ENCODE results near the gene MIA3.
"Not testable (repeated sequence)": the region's sequence is repeated elsewhere in the genome, so short reads cannot be mapped to it uniquely, and the experiment has no call there.

Gene MIA3, protein sequence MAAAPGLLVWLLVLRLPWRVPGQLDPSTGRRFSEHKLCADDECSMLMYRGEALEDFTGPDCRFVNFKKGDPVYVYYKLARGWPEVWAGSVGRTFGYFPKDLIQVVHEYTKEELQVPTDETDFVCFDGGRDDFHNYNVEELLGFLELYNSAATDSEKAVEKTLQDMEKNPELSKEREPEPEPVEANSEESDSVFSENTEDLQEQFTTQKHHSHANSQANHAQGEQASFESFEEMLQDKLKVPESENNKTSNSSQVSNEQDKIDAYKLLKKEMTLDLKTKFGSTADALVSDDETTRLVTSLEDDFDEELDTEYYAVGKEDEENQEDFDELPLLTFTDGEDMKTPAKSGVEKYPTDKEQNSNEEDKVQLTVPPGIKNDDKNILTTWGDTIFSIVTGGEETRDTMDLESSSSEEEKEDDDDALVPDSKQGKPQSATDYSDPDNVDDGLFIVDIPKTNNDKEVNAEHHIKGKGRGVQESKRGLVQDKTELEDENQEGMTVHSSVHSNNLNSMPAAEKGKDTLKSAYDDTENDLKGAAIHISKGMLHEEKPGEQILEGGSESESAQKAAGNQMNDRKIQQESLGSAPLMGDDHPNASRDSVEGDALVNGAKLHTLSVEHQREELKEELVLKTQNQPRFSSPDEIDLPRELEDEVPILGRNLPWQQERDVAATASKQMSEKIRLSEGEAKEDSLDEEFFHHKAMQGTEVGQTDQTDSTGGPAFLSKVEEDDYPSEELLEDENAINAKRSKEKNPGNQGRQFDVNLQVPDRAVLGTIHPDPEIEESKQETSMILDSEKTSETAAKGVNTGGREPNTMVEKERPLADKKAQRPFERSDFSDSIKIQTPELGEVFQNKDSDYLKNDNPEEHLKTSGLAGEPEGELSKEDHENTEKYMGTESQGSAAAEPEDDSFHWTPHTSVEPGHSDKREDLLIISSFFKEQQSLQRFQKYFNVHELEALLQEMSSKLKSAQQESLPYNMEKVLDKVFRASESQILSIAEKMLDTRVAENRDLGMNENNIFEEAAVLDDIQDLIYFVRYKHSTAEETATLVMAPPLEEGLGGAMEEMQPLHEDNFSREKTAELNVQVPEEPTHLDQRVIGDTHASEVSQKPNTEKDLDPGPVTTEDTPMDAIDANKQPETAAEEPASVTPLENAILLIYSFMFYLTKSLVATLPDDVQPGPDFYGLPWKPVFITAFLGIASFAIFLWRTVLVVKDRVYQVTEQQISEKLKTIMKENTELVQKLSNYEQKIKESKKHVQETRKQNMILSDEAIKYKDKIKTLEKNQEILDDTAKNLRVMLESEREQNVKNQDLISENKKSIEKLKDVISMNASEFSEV (N-terminal part only)

DNA sequence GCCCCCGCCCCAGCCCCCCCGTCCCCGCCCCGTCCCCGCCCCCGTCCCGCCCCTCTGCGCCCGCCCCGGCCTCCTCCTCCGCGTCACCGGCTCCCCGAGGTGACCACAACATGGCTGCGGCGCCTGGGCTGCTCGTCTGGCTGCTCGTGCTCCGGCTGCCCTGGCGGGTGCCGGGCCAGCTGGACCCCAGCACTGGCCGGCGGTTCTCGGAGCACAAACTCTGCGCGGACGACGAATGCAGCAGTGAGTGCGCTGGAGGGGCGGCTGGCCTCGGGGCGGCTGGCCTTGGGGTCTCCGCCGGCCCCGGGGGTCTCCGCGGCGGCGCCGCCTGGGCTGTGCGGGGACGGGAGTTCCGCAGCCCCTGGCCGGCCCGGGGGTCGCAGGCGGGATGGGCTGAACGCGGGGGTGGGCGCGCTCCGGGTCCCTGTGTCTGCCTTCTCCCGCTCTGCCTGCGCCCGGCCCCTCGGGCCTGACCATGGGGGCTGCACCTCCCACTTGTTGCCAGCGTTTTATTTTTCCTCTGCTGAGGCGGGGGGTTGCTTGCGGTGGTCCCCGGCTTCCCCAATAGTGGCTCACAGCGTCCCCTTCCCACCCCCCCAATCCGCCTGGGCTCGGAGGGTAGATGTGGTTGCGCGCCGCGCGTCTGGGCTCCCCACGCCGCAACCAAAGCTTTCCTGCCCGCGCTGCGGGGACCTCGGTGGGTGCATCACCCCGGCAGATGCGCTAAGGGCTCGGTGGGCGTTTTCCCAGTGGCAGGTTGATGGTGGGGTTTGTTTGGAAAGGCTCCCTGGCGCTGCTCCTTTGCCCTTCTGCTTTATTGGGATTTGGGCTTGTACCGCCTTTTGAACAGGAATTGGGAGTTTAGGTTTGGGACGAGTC lies at the start of gene MIA3:
Gene MIA3 (plus strand): TSS at position 97 of the 879 bp plus-strand sequence. CDS start 14 bp downstream, at position 111.
- DNase-seq: no peak

DNA sequence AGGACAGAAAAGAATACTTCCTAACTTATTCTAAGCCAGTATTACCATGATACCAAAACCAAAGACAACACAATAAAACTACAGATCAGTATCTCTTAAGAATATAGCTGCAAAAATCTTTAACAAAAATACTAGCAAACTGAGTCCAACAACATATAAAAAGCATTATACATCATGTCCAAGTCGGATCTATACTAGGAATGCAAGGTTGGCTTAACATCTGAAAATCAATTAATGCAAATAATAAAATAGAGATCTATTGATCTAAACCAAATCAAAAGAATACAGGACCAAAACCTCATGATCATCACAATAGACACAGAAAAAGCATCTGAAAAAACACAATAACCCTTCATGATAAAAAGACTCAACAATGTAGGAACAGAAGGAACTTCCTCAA lies 47.1 kb upstream of the MIA3 start:
- no peak for DNase-seq

DNA sequence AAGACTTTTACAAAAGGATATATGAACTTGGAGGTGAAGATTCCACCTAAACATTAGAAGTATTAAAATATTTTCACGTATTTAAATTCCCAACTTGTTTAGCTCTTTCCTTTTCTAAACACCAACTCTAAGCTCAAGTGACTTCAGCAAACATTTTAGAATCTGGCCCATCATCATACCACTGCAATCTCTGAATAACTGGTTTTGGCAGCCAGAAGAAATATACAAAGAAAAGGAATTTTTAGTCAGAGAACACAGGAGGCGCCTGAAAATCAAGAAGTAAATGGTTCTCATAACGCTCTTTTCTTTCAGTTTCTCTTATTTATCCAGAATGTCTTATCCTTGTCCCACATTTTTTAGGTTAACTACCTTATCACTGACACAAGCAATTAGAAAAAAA lies 38.6 kb upstream of the MIA3 start:
- DNase-seq: no peak

DNA sequence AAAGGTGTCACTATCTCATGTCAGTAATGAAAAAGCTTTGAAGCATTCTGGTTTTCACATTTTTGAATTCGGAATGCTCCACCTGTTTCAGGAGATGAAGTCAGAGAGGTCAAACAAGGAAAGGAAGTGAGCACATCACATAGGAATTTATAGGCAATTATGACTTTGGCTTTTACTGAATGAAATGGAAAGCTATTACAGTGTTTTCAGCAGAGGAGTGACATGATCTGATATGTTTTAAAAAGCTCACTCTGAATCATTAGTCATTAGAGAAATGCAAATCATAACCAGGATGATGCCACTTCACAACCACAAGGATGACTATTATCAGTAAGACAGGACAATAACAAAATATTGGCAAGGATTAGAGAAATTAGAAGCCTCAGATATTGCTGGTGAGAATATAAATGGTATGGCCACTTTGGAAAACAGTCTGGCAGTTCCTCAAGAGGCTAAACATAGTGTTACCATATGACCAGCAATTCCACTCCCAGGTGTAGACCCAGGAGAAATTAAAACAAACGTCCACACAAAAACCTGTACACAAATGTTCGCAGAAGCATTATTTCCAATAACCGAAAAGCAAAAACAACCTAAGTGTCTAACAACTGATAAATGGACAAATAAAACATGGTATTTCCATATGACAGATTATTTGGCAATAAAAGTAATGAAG lies 35.7 kb upstream of the MIA3 start:
- DNase-seq: no peak

DNA sequence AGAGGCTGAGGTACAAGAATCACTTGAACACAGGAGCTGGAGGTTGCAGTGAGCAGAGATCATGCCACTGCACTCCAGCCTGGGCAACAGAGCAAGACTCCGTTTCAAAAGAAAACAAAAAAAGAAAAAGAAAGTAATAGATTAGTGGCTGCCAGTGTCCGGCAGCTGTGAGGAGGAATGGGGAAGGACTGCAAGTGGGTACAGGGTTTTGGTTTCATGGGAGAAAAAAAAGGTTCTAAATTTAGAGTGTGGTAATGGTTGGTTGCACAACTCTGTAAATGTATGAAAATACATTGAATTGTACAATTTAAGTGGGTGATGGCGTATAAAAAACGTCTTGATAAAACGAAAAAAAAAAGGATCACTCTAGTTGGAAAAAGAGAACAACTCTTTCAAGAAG lies 34.8 kb upstream of the MIA3 start:
- no peak for DNase-seq

DNA sequence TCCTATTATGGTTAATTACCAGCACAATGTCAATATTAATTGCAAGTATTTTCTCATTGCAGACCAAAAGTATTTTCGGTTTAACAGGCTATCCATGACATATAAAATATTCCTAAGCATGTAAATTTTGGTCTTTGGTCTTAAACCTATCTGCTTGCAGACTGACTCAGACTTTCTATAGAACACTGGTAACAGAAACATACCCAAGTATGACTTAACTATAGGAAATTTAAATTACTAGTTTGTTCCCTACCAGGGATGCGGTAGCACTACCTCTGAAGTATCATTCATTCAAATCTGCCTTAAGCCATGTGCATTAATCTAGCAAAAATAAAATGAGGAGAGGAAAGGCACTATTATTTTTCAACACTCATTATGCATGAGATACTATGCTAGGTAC lies 31.1 kb upstream of the MIA3 start:
- no peak for DNase-seq

DNA sequence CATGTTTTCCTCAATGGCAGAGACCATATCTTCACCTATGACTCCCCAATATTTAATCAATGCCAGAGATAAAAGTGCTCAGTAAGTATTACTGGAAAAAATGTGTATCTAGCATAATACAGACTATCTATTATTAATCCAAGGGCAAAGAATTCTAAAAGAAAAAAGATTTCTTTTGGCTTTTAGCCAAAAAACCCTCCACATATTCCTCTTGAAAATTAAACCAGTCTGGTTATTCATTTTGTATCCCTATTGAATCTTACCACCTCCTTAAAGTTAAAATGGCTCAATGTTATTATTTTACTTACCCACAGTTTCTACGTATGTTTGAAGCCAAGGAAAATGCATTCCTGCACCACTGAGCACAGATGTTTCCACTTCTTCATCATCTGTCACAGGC lies 29.8 kb upstream of the MIA3 start:
- DNase-seq: no peak

DNA sequence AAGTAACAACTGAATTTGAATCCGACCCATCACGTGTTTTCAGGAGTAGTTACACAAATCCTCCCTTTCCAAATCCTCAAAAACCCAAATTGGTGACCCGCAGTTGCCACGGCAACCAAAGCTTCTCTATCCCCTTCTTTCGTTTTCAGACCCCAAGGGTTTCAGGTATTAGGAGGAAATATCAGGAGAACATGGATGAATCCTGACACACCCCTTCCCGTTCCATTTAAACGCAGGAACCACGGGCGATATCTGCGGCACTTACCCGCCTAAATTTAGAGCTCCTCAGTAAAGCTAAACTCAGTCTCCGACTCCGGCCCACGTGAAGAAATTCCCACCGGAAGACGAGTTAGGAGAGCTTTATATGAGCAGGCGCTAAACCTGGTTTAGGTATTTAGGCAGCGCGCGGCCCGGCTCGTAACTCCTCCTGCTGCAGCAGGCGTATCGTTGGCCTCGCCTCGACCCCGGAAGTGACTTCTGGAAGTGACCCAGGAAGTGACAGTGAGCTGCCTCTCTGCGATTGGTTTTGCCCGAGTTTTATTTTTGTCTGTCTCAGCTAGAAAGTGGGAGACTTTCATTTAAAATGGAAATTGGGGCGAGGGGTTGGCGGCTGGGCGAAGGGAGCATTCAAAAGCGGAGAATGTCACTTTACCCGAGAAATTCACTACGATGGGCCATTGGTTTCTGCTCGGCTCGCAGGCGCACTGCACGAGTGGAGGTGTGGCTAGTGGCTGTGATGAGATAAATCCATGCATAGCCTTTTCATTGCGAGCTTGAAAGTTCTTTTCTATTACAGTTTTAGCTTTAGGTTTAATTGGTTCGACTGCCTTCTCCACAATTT lies 28.2 kb upstream of the MIA3 start, which contains the start of gene TAF1A:
Gene TAF1A (minus strand): TSS at position 472 of the 841 bp plus-strand sequence.
- DNase-seq: no peak

DNA sequence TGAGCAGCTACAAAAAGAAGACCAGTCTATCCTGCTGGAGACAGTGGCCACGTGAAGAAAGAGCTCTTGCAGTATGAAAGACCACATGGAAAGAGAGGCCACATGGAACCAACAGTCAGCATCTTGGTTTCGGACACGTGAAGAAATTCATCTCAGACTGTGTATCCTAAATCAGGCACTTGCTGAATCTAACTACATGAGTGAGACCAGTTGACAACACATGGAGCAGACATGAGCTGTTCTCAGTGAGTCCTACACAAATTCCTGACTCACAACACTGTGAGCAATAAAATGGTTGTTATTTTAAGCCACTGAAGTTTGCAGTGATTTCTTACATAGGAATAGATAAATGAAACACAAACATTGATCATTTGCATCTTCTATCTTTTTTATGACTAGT lies 25.7 kb upstream of the MIA3 start:
- DNase-seq: no peak

DNA sequence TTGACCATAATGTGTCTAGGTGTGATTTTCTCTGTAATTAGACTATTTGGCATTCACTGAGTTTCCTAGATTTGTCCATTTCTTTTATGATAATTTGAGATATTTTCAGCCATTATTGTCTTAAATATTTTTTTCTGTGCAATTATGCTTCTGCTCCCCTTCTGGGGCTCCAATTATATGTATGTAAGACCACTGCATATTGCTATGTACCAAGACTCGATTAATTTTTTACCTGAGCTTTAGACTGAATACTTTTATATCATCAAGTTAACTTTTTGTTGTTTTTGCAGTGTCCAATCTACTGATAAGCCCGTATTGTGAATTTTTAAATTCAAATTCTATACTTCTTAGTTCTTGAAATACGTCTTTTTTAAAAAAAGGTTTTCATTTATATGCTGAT lies 23.1 kb upstream of the MIA3 start:
- no peak for DNase-seq

DNA sequence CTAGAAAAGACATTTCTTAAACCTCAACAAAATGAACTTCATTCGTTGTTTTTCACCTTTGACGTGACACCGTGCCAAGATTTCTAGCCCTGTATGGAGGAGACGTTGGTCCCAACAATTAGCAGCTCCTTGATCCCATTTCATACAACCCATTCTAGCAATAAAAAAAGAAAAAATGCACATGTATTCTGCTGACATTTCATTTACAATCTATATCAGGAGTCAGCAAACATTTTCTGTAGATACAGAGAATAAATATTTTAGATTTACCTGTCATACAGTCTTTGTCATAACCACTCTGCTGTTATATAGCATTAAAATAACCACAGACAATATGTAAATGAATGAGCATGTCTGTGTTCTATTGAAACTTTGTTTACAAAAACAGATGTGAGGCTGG lies 21.2 kb upstream of the MIA3 start:
- no peak for DNase-seq

DNA sequence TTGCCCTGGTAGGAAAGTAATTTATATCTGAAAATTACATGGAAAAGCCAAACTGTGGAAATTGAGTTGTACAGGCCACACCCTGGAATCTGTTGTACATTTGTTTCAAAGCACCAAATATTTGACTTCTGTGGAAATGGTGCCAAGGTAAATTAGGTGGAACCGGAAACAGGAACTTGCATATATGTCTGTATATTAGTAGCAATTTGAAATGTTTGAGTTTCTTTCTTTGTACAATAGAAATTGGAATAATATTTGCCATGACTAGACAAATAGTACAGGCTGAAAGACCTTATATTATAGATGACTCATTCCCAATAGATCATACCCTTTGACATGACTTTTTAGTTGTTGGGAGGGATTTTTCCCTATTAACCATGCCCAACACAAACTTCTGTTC lies 17.6 kb upstream of the MIA3 start:
- DNase-seq: no peak

DNA sequence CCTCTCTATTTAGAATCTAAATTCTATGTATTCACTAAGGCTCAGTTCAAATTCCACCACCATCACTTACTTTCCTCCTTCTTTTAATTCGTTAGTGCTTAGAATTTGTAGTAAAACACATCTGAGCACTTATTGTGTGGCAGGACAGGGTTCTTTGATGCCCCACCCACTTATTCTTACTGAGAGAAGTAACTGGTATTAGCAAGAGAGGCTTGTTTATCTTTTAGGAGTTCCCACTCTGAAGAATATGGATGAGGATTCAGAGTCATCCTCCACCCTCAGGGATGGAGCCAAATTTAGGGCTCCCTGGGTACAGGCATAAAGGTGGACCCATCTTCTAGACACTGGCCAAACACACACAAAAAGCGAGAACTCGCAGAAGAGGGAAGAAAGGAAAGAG lies 16.6 kb upstream of the MIA3 start:
- no peak for DNase-seq

DNA sequence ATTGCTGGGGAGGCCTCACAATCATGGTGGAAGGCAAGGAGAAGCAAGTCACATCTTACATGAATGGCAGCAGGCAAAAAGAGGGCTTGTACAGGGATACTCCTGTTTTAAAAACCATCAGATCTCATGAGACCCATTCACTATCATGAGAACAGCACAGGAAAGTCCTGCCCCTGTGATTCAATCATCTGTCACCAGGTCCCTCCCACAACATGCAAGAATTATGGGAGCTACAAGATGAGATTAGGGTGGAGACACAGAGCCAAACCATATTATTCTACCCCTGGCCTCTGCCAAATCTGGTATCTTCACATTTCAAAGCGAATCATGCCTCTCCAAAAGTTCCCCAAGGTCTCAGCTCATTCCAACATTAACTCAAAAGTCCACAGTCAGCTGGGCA lies 11.1 kb upstream of the MIA3 start:
- no peak for DNase-seq

DNA sequence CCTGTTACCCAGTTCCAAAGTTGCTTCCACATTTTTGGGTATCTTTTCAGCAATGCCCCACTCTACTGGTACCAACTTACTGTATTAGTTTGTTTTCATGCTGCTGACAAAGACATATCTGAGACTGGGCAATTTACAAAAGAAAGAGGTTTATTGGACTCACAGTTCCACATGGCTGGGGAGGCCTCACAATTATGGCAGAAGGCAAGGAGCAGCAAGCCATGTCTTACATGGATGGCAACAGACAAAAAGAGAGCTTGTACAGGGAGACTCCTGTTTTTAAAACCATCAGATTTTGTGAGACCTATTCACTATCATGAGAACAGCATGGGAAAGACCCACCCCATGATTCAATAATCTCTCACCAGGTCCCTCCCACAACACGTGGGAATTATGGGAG lies 8.8 kb upstream of the MIA3 start:
- DNase-seq: not testable (repeated sequence)

DNA sequence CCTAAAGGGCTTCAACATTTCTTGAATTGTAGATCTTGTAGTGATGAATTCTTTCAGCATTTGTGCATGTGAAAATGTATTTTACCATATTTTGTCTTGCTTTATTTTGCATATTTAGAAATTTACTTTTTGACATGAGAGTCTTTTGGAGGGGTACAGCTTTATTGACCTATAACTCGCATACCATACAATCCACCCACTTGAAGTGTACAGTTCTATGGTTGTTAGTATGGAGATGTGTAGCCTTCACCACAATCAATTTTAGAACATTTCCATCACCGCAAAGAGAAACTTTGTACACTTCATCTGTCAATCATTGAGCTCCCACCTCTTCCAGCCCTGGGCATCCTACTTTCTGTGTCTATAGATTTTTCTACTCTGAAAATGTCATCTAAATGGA lies 7.2 kb upstream of the MIA3 start:
- DNase-seq: no peak

DNA sequence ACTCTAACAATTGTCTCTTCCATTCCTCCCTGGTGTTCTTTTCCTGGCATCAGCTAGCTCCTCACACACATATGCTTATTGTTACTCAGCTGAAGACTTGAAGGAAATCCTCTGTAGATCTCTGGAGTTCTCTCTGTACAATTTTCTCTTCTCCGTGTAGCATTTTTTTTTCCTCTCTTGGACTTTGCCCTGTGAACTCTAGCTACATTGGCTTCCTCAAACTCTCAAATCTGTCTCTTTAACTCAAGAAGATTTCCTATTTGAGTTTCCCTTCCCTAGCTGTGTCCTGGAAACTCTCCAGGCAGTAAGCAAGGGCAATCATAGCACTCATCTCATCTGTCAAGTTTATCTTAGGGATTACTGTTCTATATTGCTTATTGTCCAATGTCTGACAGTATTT lies 4.3 kb upstream of the MIA3 start:
- no peak for DNase-seq

DNA sequence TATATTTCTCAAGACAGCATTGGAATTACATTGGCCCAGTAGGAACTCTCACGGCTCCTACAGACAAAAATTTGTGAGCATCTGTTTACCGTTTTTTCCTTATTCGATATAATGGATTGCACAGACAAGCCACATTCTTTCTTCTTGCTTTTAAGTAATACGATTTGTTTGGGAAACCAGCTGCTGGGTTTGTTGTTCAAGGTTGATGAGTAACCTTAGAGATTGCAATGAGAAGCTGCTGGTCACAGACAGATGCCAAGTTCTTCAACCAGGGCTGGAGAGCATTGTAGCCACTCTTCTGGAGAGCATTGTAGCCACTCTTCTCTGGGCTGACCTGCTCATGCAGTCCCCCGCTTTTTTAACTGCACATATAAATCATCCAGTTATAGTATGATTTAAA lies 1.4 kb upstream of the MIA3 start:
- no peak for DNase-seq

DNA sequence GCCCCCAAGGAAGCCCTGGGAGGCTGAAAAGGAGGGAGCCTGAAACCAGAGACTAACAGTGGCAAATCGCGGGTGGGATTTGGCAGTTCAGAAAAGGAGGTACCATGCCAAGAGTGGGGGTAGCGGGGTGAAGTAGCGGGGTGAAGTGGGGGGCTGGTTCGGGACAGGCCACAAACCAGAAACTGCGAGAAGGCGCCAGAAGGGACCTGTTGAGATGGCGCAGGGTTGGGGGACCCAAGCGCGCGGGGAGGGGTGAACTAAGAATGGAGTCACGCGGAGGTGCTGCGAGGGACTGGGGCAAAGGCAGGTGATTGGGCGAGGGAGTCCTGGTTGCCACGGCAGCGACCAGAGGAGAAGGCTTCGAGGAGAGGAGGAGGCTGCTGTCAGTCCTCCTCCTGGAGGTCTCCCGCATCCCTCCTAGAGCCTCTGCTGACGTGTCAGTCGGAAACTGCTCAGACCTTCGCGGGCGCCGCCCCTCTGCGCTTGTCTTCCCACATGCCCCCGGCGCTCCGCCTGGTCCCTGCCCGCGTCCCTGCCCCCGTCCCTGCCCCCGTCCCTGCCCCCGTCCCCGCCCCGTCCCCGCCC lies 438 bp upstream of the MIA3 start:
- DNase-seq: peak; percentile 63

Data from NCI-H187 treated with DMSO at 0.1 percent for 48 hours (cell line).